Inflammatory macrophage (primary cell): ENCODE data around the gene CH25H.
"Not testable (repeated sequence)": the region's sequence is repeated elsewhere in the genome, so short reads cannot be mapped to it uniquely, and the experiment has no call there.

Experiments
- DNase-seq, 2 donors: peaks; one replicate each; pipeline ENCODE4 v3.0.0-alpha.2; 2020 to 2022

The CH25H gene

GRCh38 chr10:89197473-89197872 lies 9.6 kb downstream of the CH25H start:
- no peak for DNase-seq

- DNase-seq = not testable (repeated sequence)
Measured at GRCh38 chr10:89191301-89191700, 15.8 kb downstream of the CH25H start.

DNA sequence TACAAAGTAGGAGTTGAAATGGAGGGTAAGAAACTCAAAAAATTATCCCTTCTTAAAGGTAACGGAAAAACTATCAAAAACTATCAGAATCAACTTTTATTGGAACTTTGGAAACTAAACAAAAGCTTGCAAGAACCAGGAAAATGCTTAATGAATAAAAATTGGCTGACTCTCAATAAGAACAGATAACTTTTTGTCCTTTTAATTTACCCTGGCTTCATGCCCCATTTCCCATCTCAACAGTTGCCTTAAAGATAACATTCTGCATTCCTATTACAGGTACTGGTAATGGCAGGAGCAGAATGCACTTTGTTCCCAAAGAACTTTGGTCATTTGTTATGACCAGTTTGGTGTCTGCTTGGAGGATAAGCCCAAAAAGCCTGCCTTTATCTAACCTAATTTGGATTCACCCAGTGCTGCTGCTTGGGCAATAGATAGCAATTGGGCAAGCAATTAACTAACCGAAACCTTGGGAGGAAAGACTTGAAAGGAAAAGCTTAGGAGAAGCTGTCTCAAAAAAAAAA lies 17.8 kb downstream of the CH25H start:
- DNase-seq = no peak

- DNase-seq = no peak
Measured at GRCh38 chr10:89185658-89186057, 21.5 kb downstream of the CH25H start.

DNA sequence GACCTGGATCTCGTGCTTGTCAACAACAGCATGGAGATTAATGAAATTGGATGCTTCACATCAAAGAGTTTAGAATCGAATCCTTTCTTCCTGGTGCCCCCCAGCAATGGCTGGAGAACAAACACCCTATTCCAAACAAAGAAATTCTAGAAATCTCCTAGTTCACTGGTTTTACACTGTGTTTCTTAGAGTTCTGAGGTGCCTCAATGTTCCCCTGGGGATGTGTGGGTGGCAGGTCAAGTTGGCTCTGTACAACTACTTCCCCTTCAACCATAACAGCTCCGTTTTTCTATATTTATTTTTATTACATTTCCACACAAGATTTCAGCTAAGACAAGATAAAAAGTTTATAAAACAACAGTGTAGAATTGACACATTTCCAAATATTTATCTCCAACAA lies 22.5 kb downstream of the CH25H start:
- DNase-seq = peak in 1 of 2 donors; percentile 28

DNA sequence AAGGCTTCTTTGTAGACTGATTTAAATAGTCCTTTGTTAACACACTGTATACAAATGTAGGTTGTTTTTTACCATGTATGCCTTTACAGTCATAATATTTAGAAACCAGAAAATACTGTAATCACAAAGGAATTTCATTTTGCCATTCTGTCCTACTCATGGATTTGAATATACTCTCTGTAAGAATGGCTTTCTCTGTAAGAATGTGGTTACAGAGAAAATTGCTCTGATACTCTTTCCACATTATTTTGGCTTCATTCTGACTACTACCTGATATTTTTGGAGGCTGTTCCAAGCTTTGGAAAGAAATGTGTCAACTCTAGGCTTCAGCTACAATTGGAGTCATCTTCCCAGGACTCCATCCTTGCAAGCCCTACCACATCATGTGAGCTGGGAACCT lies 23.5 kb downstream of the CH25H start:
- DNase-seq = no peak

GRCh38 chr10:89182894-89183293 lies 24.2 kb downstream of the CH25H start:
- no peak for DNase-seq

GRCh38 chr10:89175816-89176215 lies 31.3 kb downstream of the CH25H start:
- DNase-seq = no peak

- no peak for DNase-seq
Measured at GRCh38 chr10:89173075-89173474, 34.0 kb downstream of the CH25H start.

GRCh38 chr10:89171996-89172395 lies 35.1 kb downstream of the CH25H start:
- no peak for DNase-seq

- DNase-seq = no peak
Measured at GRCh38 chr10:89171263-89171872, 35.7 kb downstream of the CH25H start.

- DNase-seq = peak in 1 of 2 donors; percentile 45
Measured at GRCh38 chr10:89168354-89168900, 38.7 kb downstream of the CH25H start.

DNA sequence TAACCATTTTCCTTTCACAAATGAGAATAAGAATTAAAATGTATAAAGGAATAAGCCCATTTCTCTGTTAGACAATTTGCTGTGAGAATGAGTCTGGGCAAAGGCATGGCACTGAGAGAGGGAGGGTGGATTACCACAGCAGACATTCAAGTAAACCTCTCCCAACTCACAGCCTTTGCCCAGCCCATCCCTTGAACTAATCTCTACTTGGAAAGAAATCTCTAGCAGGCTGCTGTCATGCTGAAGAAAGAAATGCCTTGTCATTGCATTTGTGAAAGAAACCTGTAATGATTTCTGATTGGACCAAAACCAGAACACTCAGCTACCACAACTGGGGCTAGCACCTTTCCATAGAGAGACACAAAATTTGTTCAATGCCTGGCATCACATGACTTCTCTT lies 39.2 kb downstream of the CH25H start:
- DNase-seq = no peak

GRCh38 chr10:89165923-89166322 lies 41.2 kb downstream of the CH25H start:
- DNase-seq = no peak

- no peak for DNase-seq
Measured at GRCh38 chr10:89164920-89165319, 42.2 kb downstream of the CH25H start.

GRCh38 chr10:89164080-89164479 lies 43.0 kb downstream of the CH25H start:
- peak; percentile 34 to 62 for DNase-seq

- DNase-seq = peak; percentile 83 to 86
Measured at GRCh38 chr10:89163265-89163995, 43.7 kb downstream of the CH25H start.

DNA sequence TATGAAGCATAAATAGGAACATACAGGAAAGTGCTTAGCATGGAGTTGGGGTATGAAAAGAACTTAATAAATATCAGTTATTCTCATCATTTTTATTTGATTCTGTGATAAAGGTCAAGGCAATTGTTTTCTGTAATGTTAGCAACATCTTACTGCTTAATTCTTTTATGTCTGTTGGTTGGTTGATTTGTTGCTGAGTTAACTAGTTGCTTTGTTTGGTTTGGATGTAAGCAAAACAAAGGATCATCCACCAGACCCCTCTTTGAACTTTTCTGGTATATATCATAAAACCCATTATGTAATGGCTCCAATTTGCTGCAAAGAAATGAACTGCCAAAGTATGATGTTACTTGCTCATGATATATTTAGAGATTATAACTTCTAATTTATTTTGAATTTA lies 44.5 kb downstream of the CH25H start:
- no peak for DNase-seq

- no peak for DNase-seq
Measured at GRCh38 chr10:89160339-89160738, 46.8 kb downstream of the CH25H start.

DNA sequence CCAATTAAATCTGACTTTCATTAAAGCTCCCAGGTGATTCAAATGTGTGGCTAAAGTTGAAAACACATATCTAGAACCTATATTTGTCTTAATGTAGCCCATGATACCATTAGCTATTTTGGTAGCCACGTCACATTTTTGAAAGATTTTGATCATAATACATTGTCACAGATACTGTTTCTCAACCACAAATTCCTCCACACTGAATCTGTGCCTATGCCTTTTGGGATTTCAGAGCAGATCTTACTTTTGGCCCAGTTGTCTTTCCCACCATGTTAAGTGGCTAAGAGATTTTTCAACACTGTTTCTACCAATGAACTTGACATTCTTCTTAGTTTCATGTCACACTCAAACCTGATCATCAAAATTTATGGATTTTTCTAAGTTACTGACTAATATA lies 47.4 kb downstream of the CH25H start:
- DNase-seq = no peak

GRCh38 chr10:89159316-89159715 lies 47.8 kb downstream of the CH25H start:
- DNase-seq = no peak

DNA sequence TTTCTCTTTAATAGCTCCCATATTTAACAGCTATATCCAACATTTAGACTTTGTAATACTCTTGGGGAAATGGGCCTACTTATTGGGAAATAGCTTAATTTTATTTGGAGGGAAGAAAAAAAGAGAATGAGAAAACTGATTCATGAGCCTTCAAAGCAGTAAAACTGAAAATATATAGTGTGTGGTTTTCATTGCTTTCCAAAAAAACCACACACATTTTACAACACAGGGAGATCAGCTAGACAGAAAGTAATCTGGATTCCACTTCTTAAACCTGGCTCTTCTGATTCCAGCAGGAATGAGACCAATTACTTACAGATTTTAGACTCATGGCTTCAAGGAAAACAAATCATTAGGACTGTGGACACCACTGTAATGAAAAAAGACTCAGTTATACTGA lies 48.7 kb downstream of the CH25H start:
- DNase-seq = no peak

DNA sequence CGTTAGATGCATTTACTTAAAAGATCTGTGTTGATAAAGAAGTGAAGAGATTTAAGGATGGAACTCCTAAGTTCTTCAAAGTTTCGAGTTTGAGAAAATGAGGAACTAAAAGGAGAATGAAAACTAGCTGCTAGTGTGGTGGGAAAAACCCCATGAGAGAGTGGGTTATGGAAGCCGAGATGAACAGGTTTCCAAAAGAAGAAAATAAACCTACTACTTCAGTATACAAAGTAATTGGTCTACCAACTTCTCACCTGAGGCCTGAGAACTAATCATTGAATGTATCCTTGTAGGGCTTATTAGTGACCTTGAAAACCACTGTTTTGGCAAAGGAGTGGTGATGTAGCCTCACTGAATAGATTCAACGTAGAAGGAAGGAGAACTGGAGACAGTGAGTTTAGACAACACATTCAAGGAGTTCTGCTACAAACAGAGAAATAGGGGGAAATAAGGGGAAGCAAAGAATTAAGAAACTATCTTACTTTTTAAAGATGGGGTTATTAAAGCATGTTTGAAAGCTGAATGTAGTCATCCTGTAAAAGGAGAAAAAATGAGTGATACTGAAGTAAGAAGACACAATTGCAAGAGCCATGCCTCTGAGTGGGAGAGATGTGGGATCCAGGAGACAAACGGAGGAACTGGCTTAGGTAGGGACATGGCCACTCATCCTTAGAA lies 50.8 kb downstream of the CH25H start:
- peak; percentile 21 to 43 for DNase-seq
